ENCODE results near the gene FGF22. TPM values are rescaled to one million over a fixed set of nuclear protein-coding genes. Genes with fewer than 3 reads are reported as not detected.

FGF22 gene
- total RNA-seq, 1 donor from 2014 or later = under 0.01 TPM

GRCh38 chr19:674282-675151 is 34.8 kb downstream of the FGF22 start:
- peak in 1 of 2 donors; percentile 66 for DNase-seq (ENCODE audit: low spot score in 2 of 2)
- no peak for FAIRE-seq

GRCh38 chr19:676007-676338 is 36.3 kb downstream of the FGF22 start:
- FAIRE-seq (no peak), DNase-seq (ENCODE audit: low spot score in 2 of 2) (no peak)

- DNase-seq (ENCODE audit: low spot score in 2 of 2) (no peak), FAIRE-seq (no peak)
Measured at GRCh38 chr19:676339-677105, 36.8 kb downstream of the FGF22 start, which contains the start of gene FSTL3. Gene FSTL3 (plus strand): TSS chr19:676392. CDS start chr19:676424, 32 bp downstream.

GRCh38 chr19:677201-677600 is 37.5 kb downstream of the FGF22 start:
- FAIRE-seq (no peak), DNase-seq (ENCODE audit: low spot score in 2 of 2) (peak in 1 of 2 donors; percentile 69)

- DNase-seq (ENCODE audit: low spot score in 2 of 2) (no peak), FAIRE-seq (no peak)
Measured at GRCh38 chr19:677601-678436, 38.1 kb downstream of the FGF22 start.

GRCh38 chr19:678791-679388 is 39.2 kb downstream of the FGF22 start:
- FAIRE-seq = no peak

GRCh38 chr19:679418-680286 is 40.0 kb downstream of the FGF22 start:
- DNase-seq (ENCODE audit: low spot score in 2 of 2) (peak; percentile 75), FAIRE-seq (no peak)

More at GRCh38 chr19:678791-679388, 39.2 kb downstream of the FGF22 start:
- no peak for DNase-seq (ENCODE audit: low spot score in 2 of 2)

GRCh38 chr19:680287-681028 is 40.8 kb downstream of the FGF22 start:
- DNase-seq (ENCODE audit: low spot score in 2 of 2) (peak; percentile 98 to 99), FAIRE-seq (no peak)

GRCh38 chr19:681029-682019 is 41.6 kb downstream of the FGF22 start:
- DNase-seq (ENCODE audit: low spot score in 2 of 2) (peak; percentile 83 to 85), FAIRE-seq (no peak)

GRCh38 chr19:682678-683320 is 43.1 kb downstream of the FGF22 start:
- FAIRE-seq = no peak
- DNase-seq (ENCODE audit: low spot score in 2 of 2) = no peak

- DNase-seq (ENCODE audit: low spot score in 2 of 2) = no peak
- no peak for FAIRE-seq
Measured at GRCh38 chr19:685454-685931, 45.8 kb downstream of the FGF22 start.

GRCh38 chr19:686589-687297 is 47.1 kb downstream of the FGF22 start:
- no peak for FAIRE-seq

GRCh38 chr19:687569-688166 is 48.0 kb downstream of the FGF22 start:
- no peak for FAIRE-seq

More at GRCh38 chr19:686589-687297, 47.1 kb downstream of the FGF22 start:
- no peak for DNase-seq (ENCODE audit: low spot score in 2 of 2)

GRCh38 chr19:688214-688613 is 48.5 kb downstream of the FGF22 start:
- DNase-seq (ENCODE audit: low spot score in 2 of 2) = no peak
- FAIRE-seq = no peak

More at GRCh38 chr19:687569-688166, 48.0 kb downstream of the FGF22 start:
- DNase-seq (ENCODE audit: low spot score in 2 of 2) = no peak

GRCh38 chr19:688992-689391 is 49.3 kb downstream of the FGF22 start:
- DNase-seq (ENCODE audit: low spot score in 2 of 2) = no peak
- no peak for FAIRE-seq

GRCh38 chr19:690203-690602 is 50.5 kb downstream of the FGF22 start:
- no peak for FAIRE-seq

More at GRCh38 chr19:690203-690602, 50.5 kb downstream of the FGF22 start:
- DNase-seq (ENCODE audit: low spot score in 2 of 2) = no peak

Measured in frontal cortex (tissue), 4 donors.